Measurements from ENCODE around the gene TMEM26. TPM values are rescaled to one million over a fixed set of nuclear protein-coding genes. Genes with fewer than 3 reads are reported as not detected.

TMEM26 gene
- 0.19 and 0.28 TPM in 2 replicates for total RNA-seq

DNA sequence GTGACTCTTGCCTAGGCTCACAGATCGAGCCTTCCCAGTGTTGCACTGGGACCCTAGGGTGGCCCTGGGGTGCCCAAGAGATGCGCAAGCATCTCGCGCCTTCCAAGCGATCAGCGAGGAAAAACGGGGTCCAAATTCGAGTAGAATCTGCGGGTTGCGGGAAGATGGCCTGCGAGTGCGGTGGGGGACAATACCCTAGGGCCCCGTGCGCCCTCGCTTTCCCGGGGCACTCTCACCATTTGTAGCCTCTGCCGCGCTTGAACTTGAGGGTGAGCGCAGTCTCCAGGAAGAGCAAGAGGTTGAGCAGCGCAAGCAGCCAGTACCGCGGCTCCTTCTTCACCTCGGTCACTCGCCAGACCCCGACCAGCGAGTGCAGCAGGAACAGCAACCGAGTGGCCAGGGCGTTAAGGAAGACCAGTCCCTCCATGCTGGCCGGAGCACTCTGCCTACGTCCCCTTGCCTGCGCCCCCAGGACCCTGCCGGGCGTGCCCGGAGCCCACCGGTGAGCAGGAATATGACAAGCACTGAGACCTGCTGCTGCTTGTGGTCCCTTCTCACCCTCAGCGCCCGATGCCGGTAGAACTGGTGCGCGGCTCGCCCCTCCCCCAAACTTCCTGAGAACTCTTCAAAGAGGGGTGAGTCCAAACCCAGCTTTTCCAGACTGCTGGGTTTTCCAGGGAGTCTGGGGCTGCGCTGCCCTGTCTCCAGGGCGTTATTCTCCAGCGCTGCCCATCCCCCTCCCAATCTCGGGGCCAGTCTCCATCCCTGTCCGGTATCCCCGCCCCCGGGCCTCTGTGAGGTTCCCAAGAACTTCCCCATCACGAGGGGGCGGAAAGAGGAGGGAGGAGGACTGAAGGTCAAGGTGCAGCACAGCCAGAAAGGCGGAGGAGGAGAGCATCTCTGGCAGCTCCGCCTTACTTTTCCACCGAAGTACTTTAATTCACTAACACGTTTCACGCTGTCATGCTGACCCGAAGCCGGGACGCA lies at the start of gene TMEM26:
Gene TMEM26 (minus strand): TSS at position 727 of the 987 bp plus-strand sequence. CDS start 300 bp downstream, at position 427.

Other genes starting within 250 kb of the TMEM26 start
- gene CABCOCO1, start 209.5 kb upstream of the TMEM26 start, total RNA-seq, result 0.28 TPM in 1 of 2 replicates, not detected in the other

Data from regular cardiac myocyte (primary cell).